ENCODE measurements around the gene HOXC4.
A peak's percentile ranks its signal among the peaks of the same experiment; 100 is the strongest.

- TF ChIP-seq CTCF (IDR thresholded peaks at IDR 0.05; ENCODE audit: insufficient read depth, low read depth, low read length) (peak; percentile 76), EZH2 (IDR thresholded peaks at IDR 0.05; ENCODE audit: insufficient read depth, low read length) (no peak)
These were observed 21.0 kb upstream of the HOXC4 start, which contains the start of gene HOXC5 for GRCh38 chr12:54032627-54033100.
